ENCODE results near the gene CDKN2D. TPM values are rescaled to one million over a fixed set of nuclear protein-coding genes. Genes with fewer than 3 reads are reported as not detected.

CDKN2D gene
- total and polyA plus RNA-seq, 2 of the 8 experiments (the other 6 are each of a cell fraction or from before 2014, with no cell fraction given): 3.0 to 4.0 TPM

GRCh38 chr19:10519421-10519820 is 49.4 kb downstream of the CDKN2D start:
- H3K36me3 ChIP-seq (ENCODE audit: control insufficient read depth in 2 of 4, insufficient read depth in 4 of 4, low read length in 3 of 4): no peaks in the 10 kb centered on the region
- TF ChIP-seq, protein P1, sequence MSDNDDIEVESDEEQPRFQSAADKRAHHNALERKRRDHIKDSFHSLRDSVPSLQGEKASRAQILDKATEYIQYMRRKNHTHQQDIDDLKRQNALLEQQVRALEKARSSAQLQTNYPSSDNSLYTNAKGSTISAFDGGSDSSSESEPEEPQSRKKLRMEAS (IDR thresholded peaks at IDR 0.05): no peak
- TF ChIP-seq HDAC2 (IDR thresholded peaks at IDR 0.05; ENCODE audit: borderline replicate concordance in 1 of 2, low read depth in 2 of 2, low read length in 2 of 2): no peak
- TF ChIP-seq BRCA1 (IDR thresholded peaks at IDR 0.05; ENCODE audit: low read depth, low read length): no peak
- TF ChIP-seq RBBP5 (IDR thresholded peaks at IDR 0.05; ENCODE audit: borderline replicate concordance, low read depth, low read length): no peak
- no peak for TF ChIP-seq GTF2F1 (IDR thresholded peaks at IDR 0.05; ENCODE audit: borderline replicate concordance, low read depth, low read length)
- TF ChIP-seq CREB1 (IDR thresholded peaks at IDR 0.05): no peak
- TF ChIP-seq EGR1 (IDR thresholded peaks at IDR 0.05; ENCODE audit: borderline replicate concordance, low read depth, low read length): no peak
- no peak overlapping the region for H3K23ac ChIP-seq (ENCODE audit: insufficient read length)
- peaks cover 23% of the 10 kb centered on the region for H3K23me2 ChIP-seq (ENCODE audit: low read depth, low read length)
- no peak overlapping the region for H2AK5ac ChIP-seq (ENCODE audit: low read depth, low read length)
- H4K91ac ChIP-seq (replicated peaks; ENCODE audit: insufficient read length, low read length): no peak overlapping the region
- no peak overlapping the region; the same call in 1 of the 2 replicates for H2BK20ac ChIP-seq (ENCODE audit: low read length)
- no peak overlapping the region for H4K5ac ChIP-seq (ENCODE audit: insufficient read length, low read depth, low read length)
- no peak overlapping the region for H3K27ac ChIP-seq (ENCODE audit: low read depth, low read length)
- H3K18ac ChIP-seq (ENCODE audit: extremely low read depth, low read length): no peak overlapping the region
- H3K56ac ChIP-seq (replicated peaks; ENCODE audit: insufficient read length, low read depth, low read length): no peak overlapping the region
- DNase-seq (ENCODE audit: low read depth in 1 of 2, low spot score in 2 of 2) (no peak), FAIRE-seq (no peak)
- peaks cover 2 to 4% of the 10 kb centered on the region in 2 experiments for H4K20me1 ChIP-seq (replicated peaks in 1 of 2; ENCODE audit: control insufficient read depth in 1 of 2, insufficient read depth in 2 of 2, low read length in 2 of 2)
- H2BK12ac ChIP-seq (ENCODE audit: low read depth, low read length): 0 out of 2 replicates have a peak overlapping the region, but pooled peaks have one; percentile 17
- no peaks in the 10 kb centered on the region for H3K9me3 ChIP-seq (ENCODE audit: insufficient read depth in 2 of 2, low read depth in 1 of 2, low read length in 1 of 2)
- H3K4me1 ChIP-seq (replicated peaks in 1 of 4; ENCODE audit: control insufficient read depth in 3 of 4, insufficient read depth in 4 of 4, low read length in 3 of 4): peaks cover 0 to 22% (median 8%) of the 10 kb centered on the region in 4 experiments; a peak in 5 of 7 replicates
- H2AFZ ChIP-seq (ENCODE audit: low read length): no peak overlapping the region
- no peak overlapping the region; a peak in 1 of 4 replicates for H3K4me2 ChIP-seq (ENCODE audit: insufficient read depth in 1 of 2, low read depth in 2 of 2, low read length in 2 of 2)
- no peak overlapping the region for H3K4ac ChIP-seq (replicated peaks; ENCODE audit: insufficient read length, low read depth, low read length)
- no peak overlapping the region for H2BK15ac ChIP-seq (ENCODE audit: low read length)
- no peak overlapping the region for H2BK5ac ChIP-seq (ENCODE audit: low read depth, low read length)
- peaks cover 28 to 51% (median 47%) of the 10 kb centered on the region in 4 experiments; a peak in 6 of 7 replicates for H3K27me3 ChIP-seq (replicated peaks in 1 of 4; ENCODE audit: control insufficient read depth in 3 of 4, extremely low read depth in 1 of 4, insufficient read depth in 3 of 4, low read length in 3 of 4)
- ChIA-PET POLR2A (ENCODE audit: partially characterized antibody) (no interaction called here), CTCF (ENCODE audit: partially characterized antibody) (interaction anchor here (0.7 to 5.6 kb wide), 6 partner anchors 12 to 103 kb away, joined by 3 to 46 read pairs (median 5); no protein-coding TSS in a partner anchor)
- H2BK120ac ChIP-seq (replicated peaks; ENCODE audit: low read depth, low read length): no peak overlapping the region
- H3K14ac ChIP-seq (ENCODE audit: insufficient read length): no peak overlapping the region
- no peak overlapping the region for H4K8ac ChIP-seq (ENCODE audit: extremely low read depth, insufficient read depth, low read length)
- H3K79me2 ChIP-seq (ENCODE audit: control insufficient read depth in 1 of 2, insufficient read depth in 2 of 2, low read length in 2 of 2): no peaks in the 10 kb centered on the region
- no peak overlapping the region for H3K9ac ChIP-seq (replicated peaks in 1 of 4; ENCODE audit: extremely low read depth in 1 of 4, low read depth in 3 of 4, low read length in 3 of 4)
- H3K79me1 ChIP-seq (ENCODE audit: low read depth, low read length): no peaks in the 10 kb centered on the region; the same call in 1 of the 2 replicates
- 80% methylated on average over 7 of the region's 7 CpGs; no CpG with 5 or more reads in 1 of the 2 experiments for WGBS, 2 experiments (ENCODE audit: extremely low coverage in 1 of 2, insufficient coverage in 1 of 2, insufficient read length in 1 of 2, insufficient replicate concordance in 2 of 2, low coverage in 1 of 2, low lambda C conversion rate in 2 of 2, missing lambda C conversion rate in 1 of 2)
- no peak overlapping the region for H3K4me3 ChIP-seq (ENCODE audit: extremely low read depth in 1 of 4, insufficient read depth in 2 of 4, low read depth in 3 of 4, low read length in 4 of 4)

All from H1 (cell line).